ENCODE measurements around the gene STRN. TPM values are rescaled to one million over a fixed set of nuclear protein-coding genes. Genes with fewer than 3 reads are reported as not detected.

The STRN gene
- total RNA-seq, 4 donors from 2014 or later, result 23.6 to 30.6 (median 25.3) TPM

GRCh38 chr2:36965206-36965605 lies 1.1 kb downstream of the STRN start:
- intact Hi-C loops (cut with DNase I; ENCODE audit: low total_unique reads), result no loop called here
- in situ Hi-C loops (cut with MboI; ENCODE audit: low pct_ligation_motif_present in 1 of 4, low pct_unique_long_range_greater_than_20kb in 1 of 4, low sequenced_read_pairs in 3 of 4), result no loop called here
- Histone ChIP-seq H3K9me3 (no peaks in the 10 kb centered on the region), H3K4me3 (peak overlapping the region; percentile 59 to 100 (median 94)), H3K27ac (peak overlapping the region; percentile 93 to 99 (median 98)), H3K4me1 (peaks cover 0 to 57% (median 20%) of the 10 kb centered on the region in 4 donors), H3K36me3 (no peaks in the 10 kb centered on the region), H3K27me3 (no peaks in the 10 kb centered on the region)
- 19 to 27% methylated on average over 2 of the region's 2 CpGs for WGBS, 2 donors (ENCODE audit: low coverage in 1 of 2)
- DNase-seq, result no peak
- TF ChIP-seq POLR2AphosphoS5 (IDR thresholded peaks at IDR 0.05) (no peak), EP300 (IDR thresholded peaks at IDR 0.05; ENCODE audit: low read depth) (no peak), POLR2A (IDR thresholded peaks at IDR 0.05) (no peak), CTCF (IDR thresholded peaks at IDR 0.05) (no peak)

GRCh38 chr2:36964496-36965058 lies 1.8 kb downstream of the STRN start:
- TF ChIP-seq POLR2A (IDR thresholded peaks at IDR 0.05) (no peak), EP300 (IDR thresholded peaks at IDR 0.05; ENCODE audit: low read depth) (no peak), CTCF (IDR thresholded peaks at IDR 0.05) (no peak)
- Histone ChIP-seq H3K36me3 (no peaks in the 10 kb centered on the region), H3K4me1 (peaks cover 0 to 63% (median 20%) of the 10 kb centered on the region in 4 donors), H3K27ac (peak overlapping the region; percentile 3 to 99 (median 98)), H3K9me3 (no peaks in the 10 kb centered on the region), H3K27me3 (no peaks in the 10 kb centered on the region), H3K4me3 (peak overlapping the region in 1 of 4 donors; percentile 88)
- WGBS, 2 donors (ENCODE audit: low coverage in 1 of 2), result 71 to 75% methylated on average over 5 of the region's 5 CpGs
- intact Hi-C loops (cut with DNase I; ENCODE audit: low total_unique reads) (no loop called here), in situ Hi-C loops (cut with MboI; ENCODE audit: low pct_ligation_motif_present in 1 of 4, low pct_unique_long_range_greater_than_20kb in 1 of 4, low sequenced_read_pairs in 3 of 4) (no loop called here)
- DNase-seq, result no peak

- H3K27me3 ChIP-seq, result no peaks in the 10 kb centered on the region
- H3K4me1 ChIP-seq, result peaks cover 0 to 65% (median 20%) of the 10 kb centered on the region in 4 donors
These were observed 2.6 kb downstream of the STRN start for GRCh38 chr2:36963734-36964133.

GRCh38 chr2:36963106-36963505 lies 3.2 kb downstream of the STRN start:
- Histone ChIP-seq H3K4me3 (no peak overlapping the region), H3K9me3 (no peaks in the 10 kb centered on the region), H3K27me3 (no peaks in the 10 kb centered on the region), H3K36me3 (no peaks in the 10 kb centered on the region), H3K27ac (no peak overlapping the region), H3K4me1 (peaks cover 0 to 61% (median 20%) of the 10 kb centered on the region in 4 donors)
- 76 to 81% methylated on average over 4 of the region's 4 CpGs for WGBS, 2 donors (ENCODE audit: low coverage in 1 of 2)
- in situ Hi-C loops (cut with MboI; ENCODE audit: low pct_ligation_motif_present in 1 of 4, low pct_unique_long_range_greater_than_20kb in 1 of 4, low sequenced_read_pairs in 3 of 4), result no loop called here
- no peak for DNase-seq
- TF ChIP-seq CTCF (IDR thresholded peaks at IDR 0.05) (no peak), EP300 (IDR thresholded peaks at IDR 0.05; ENCODE audit: low read depth) (no peak), POLR2AphosphoS5 (IDR thresholded peaks at IDR 0.05) (no peak), POLR2A (IDR thresholded peaks at IDR 0.05) (no peak)
- intact Hi-C loops (cut with DNase I; ENCODE audit: low total_unique reads), result no loop called here

More at GRCh38 chr2:36963734-36964133, 2.6 kb downstream of the STRN start:
- TF ChIP-seq EP300 (IDR thresholded peaks at IDR 0.05; ENCODE audit: low read depth), result no peak
- no peak for TF ChIP-seq CTCF (IDR thresholded peaks at IDR 0.05)
- no peak for TF ChIP-seq POLR2AphosphoS5 (IDR thresholded peaks at IDR 0.05)
- TF ChIP-seq POLR2A (IDR thresholded peaks at IDR 0.05), result no peak
- in situ Hi-C loops (cut with MboI; ENCODE audit: low pct_ligation_motif_present in 1 of 4, low pct_unique_long_range_greater_than_20kb in 1 of 4, low sequenced_read_pairs in 3 of 4), result no loop called here
- WGBS, 2 donors (ENCODE audit: low coverage in 1 of 2), result 87 to 92% methylated on average over 2 to 4 of the region's 4 CpGs
- H3K4me3 ChIP-seq, result no peak overlapping the region
- intact Hi-C loops (cut with DNase I; ENCODE audit: low total_unique reads), result no loop called here
- no peak for DNase-seq
- H3K36me3 ChIP-seq, result no peaks in the 10 kb centered on the region
- H3K27ac ChIP-seq, result no peak overlapping the region
- no peaks in the 10 kb centered on the region for H3K9me3 ChIP-seq
